HCT116 (cell line): ENCODE results near the gene IRF9. TPM values are rescaled to one million over a fixed set of nuclear protein-coding genes. Genes with fewer than 3 reads are reported as not detected.

Source experiments
- ATAC-seq: fragments of 200-7000 bp; cut with Tn5 transposase; 2 replicates; pipeline ENCODE4 v1.9.1; 2020; ENCODE audit warnings: mild to moderate bottlenecking, moderate library complexity
- BruUV-seq: library from RNA; stranded (reverse); fragments of 400-500 nt; replicated peaks from 2 replicates; lab custom pipeline; 2021; lab: Mats Ljungman, UMichigan
- CTCF ChIA-PET: fragments of 300-600 bp; sonication (Branson Sonifier 250); formaldehyde crosslinking; loops from one replicate; lab custom pipeline; 2021; ENCODE audit warnings: antibody characterized with exemption; lab: Charles Lee
- POLR2A ChIA-PET: fragments of 300-600, 350-600 bp; sonication (Branson Sonifier 250); formaldehyde crosslinking; loops from one replicate; lab custom pipeline; 2021; ENCODE audit warnings: antibody characterized with exemption; lab: Charles Lee
- RAD21 ChIA-PET, 2 experiments: fragments of 300-600 bp; sonication (Branson Sonifier 250); formaldehyde crosslinking; loops; one replicate each; lab custom pipeline; 2023; ENCODE audit warnings: low total read pairs in 2 of 2; ENCODE audit not compliant: uncharacterized antibody in 2 of 2, unreplicated experiment in 2 of 2, low non-redundant PET in 1 of 2; lab: Charles Lee
- DNase-seq: peaks from one replicate; pipeline ENCODE4 v3.0.0-alpha.2; 2010; ENCODE audit warnings: low read depth, low spot score
- H2AFZ ChIP-seq: fragments of 200-600 bp; shearing (Covaris generic), sonication (generic); 2 replicates; pipeline ENCODE4 v1.6.1; 2017; ENCODE audit warnings: low read depth, mixed run types, mixed read lengths, antibody characterized with exemption, low read length; ENCODE audit not compliant: poor library complexity, severe bottlenecking
- H3K27ac ChIP-seq: 2 replicates; pipeline ENCODE4 v1.5.1; 2012; ENCODE audit warnings: low read depth, low read length
- H3K27me3 ChIP-seq: fragments of 200-600 bp; sonication (generic); 2 replicates; pipeline ENCODE4 v1.6.1; 2016; ENCODE audit warnings: mixed run types, low read length, mixed read lengths; ENCODE audit not compliant: insufficient read depth
- H3K36me3 ChIP-seq, 2 experiments: fragments of 200-500 bp in 1 of 2; fragments of 200-600 bp in 1 of 2; sonication (Bioruptor generic) in 1 of 2; sonication (generic) in 1 of 2; 2 replicates each; pipeline versions ENCODE4 v1.5.1 to v1.6.1; 2014 to 2016; ENCODE audit warnings: low read length in 2 of 2, inconsistent platforms in 1 of 2, mixed read lengths in 1 of 2, mixed run types in 1 of 2; ENCODE audit not compliant: insufficient read depth in 2 of 2, control insufficient read depth in 1 of 2
- H3K4me1 ChIP-seq, 2 experiments: fragments of 200-600 bp in 1 of 2; sonication (generic) in 1 of 2; 2 replicates each; pipeline versions ENCODE4 v1.5.1 to v1.6.1; 2012 to 2017; ENCODE audit warnings: low read length in 2 of 2, inconsistent platforms in 1 of 2, mild to moderate bottlenecking in 1 of 2, mixed read lengths in 1 of 2, mixed run types in 1 of 2, moderate library complexity in 1 of 2; ENCODE audit not compliant: insufficient read depth in 2 of 2, control insufficient read depth in 1 of 2
- H3K4me2 ChIP-seq: fragments of 200-600 bp; sonication (generic); 2 replicates; pipeline ENCODE4 v1.6.1; 2017; ENCODE audit warnings: mixed run types, low read length, mixed read lengths
- H3K4me3 ChIP-seq, 2 experiments: fragments of 200-600 bp in 1 of 2; sonication (generic) in 1 of 2; replicated peaks in 1 of 2; 2 replicates each; pipeline ENCODE4 v1.5.1; 2011 to 2016; ENCODE audit warnings: low read length in 2 of 2, control low read depth in 1 of 2, low read depth in 1 of 2, mild to moderate bottlenecking in 1 of 2, mixed read lengths in 1 of 2, mixed run types in 1 of 2
- H3K79me2 ChIP-seq: fragments of 200-600 bp; sonication (generic); 2 replicates; pipeline ENCODE4 v1.6.1; 2017; ENCODE audit warnings: mild to moderate bottlenecking, mixed run types, low read length, moderate library complexity, mixed read lengths; ENCODE audit not compliant: insufficient read depth
- H3K9ac ChIP-seq: fragments of 200-600 bp; sonication (generic); 2 replicates; pipeline ENCODE4 v1.6.1; 2016; ENCODE audit warnings: low read length, mixed read lengths
- H3K9me2 ChIP-seq: fragments of 200-600 bp; sonication (generic), shearing (Covaris generic); 2 replicates; pipeline ENCODE4 v1.6.1; 2017; ENCODE audit warnings: mixed run types, mild to moderate bottlenecking, moderate library complexity; ENCODE audit not compliant: insufficient read depth
- H3K9me3 ChIP-seq, 2 experiments: fragments of 200-500 bp in 1 of 2; fragments of 200-600 bp in 1 of 2; sonication (Bioruptor generic) in 1 of 2; sonication (generic) in 1 of 2; 2 replicates each; pipeline ENCODE4 v1.6.1; 2014 to 2017; ENCODE audit warnings: low read length in 2 of 2, mixed read lengths in 2 of 2, inconsistent platforms in 1 of 2, low read depth in 1 of 2, mild to moderate bottlenecking in 1 of 2, mixed run types in 1 of 2, moderate library complexity in 1 of 2; ENCODE audit not compliant: control insufficient read depth in 1 of 2, insufficient read depth in 1 of 2
- H4K20me1 ChIP-seq: fragments of 200-600 bp; sonication (generic), shearing (Covaris generic); 2 replicates; pipeline ENCODE4 v1.6.1; 2017; ENCODE audit warnings: mixed run types, mild to moderate bottlenecking, moderate library complexity; ENCODE audit not compliant: insufficient read depth
- ATF3 ChIP-seq: IDR thresholded peaks from 2 replicates; pipeline ENCODE4 v1.6.1; 2012
- CBX3 ChIP-seq: IDR thresholded peaks from 2 replicates; pipeline ENCODE4 v1.6.1; 2012; ENCODE audit warnings: low read depth
- CEBPB ChIP-seq: IDR thresholded peaks from 2 replicates; pipeline ENCODE4 v1.6.1; 2012; ENCODE audit warnings: low read depth
- EGR1 ChIP-seq: IDR thresholded peaks from 2 replicates; pipeline ENCODE4 v1.6.1; 2012; ENCODE audit warnings: low read depth
- EZH2 ChIP-seq: fragments of 200-600 bp; sonication (generic); IDR thresholded peaks from 2 replicates; pipeline ENCODE4 v1.6.1; 2017; ENCODE audit warnings: antibody characterized with exemption, mixed run types
- FOSL1 ChIP-seq: IDR thresholded peaks from 2 replicates; pipeline ENCODE4 v1.6.1; 2012; ENCODE audit warnings: low read depth
- POLR2AphosphoS5 ChIP-seq: IDR thresholded peaks from 2 replicates; pipeline ENCODE4 v1.6.1; 2011; ENCODE audit warnings: mild to moderate bottlenecking, low read depth, low read length, moderate library complexity
- RAD21 ChIP-seq: IDR thresholded peaks from 2 replicates; pipeline ENCODE4 v1.6.1; 2012; ENCODE audit warnings: low read depth, mild to moderate bottlenecking
- SIN3A ChIP-seq: IDR thresholded peaks from 2 replicates; pipeline ENCODE4 v1.6.1; 2012; ENCODE audit warnings: low read depth
- SRF ChIP-seq: IDR thresholded peaks from 2 replicates; pipeline ENCODE4 v1.6.1; 2012; ENCODE audit warnings: low read depth
- TCF7L2 ChIP-seq: IDR thresholded peaks from 2 replicates; pipeline ENCODE4 v1.7.0; 2011; ENCODE audit warnings: borderline replicate concordance, inconsistent platforms; ENCODE audit not compliant: insufficient read depth, insufficient read length; ENCODE audit errors: extremely low read depth
- YY1 ChIP-seq: IDR thresholded peaks from 2 replicates; pipeline ENCODE4 v1.6.1; 2011; ENCODE audit warnings: low read length, low read depth, moderate library complexity, mild to moderate bottlenecking; ENCODE audit not compliant: insufficient replicate concordance; ENCODE audit errors: extremely low read depth
- ZBTB33 ChIP-seq: IDR thresholded peaks from 2 replicates; pipeline ENCODE4 v1.6.1; 2011; ENCODE audit warnings: mild to moderate bottlenecking, low read length, moderate library complexity; ENCODE audit not compliant: insufficient replicate concordance; ENCODE audit errors: extremely low read depth
- ZFX ChIP-seq: fragments of 450-650 bp; IDR thresholded peaks from 2 replicates; pipeline ENCODE4 v1.6.1; 2017
- intact Hi-C: fragments of 100-400 bp; cut with micrococcal nuclease; formaldehyde crosslinking; loops from 2 replicates; pipeline ENCODE4 v1.10.0; 2022
- total RNA-seq: library from RNA; stranded (reverse); gene quantifications from one replicate; pipeline ENCODE4 v1.2.1, GENCODE V29; 2021; ENCODE audit not compliant: unreplicated experiment

IRF9 gene
- total RNA-seq, 1 experiment from 2014 or later: 21.7 TPM

GRCh38 chr14:24176599-24176998 is 15.5 kb downstream of the IRF9 start:
- ChIA-PET RAD21 (no interaction called here), POLR2A (no interaction called here), CTCF (no interaction called here)
- no peaks in the 10 kb centered on the region for H3K79me2 ChIP-seq
- no peak overlapping the region for H3K27ac ChIP-seq
- H3K4me2 ChIP-seq: no peak overlapping the region
- H3K9me3 ChIP-seq: no peaks in the 10 kb centered on the region
- ATAC-seq (no peak), DNase-seq (no peak)
- intact Hi-C loops: no loop called here
- H3K4me3 ChIP-seq: no peak overlapping the region
- no peak overlapping the region for H3K9ac ChIP-seq
- no peak overlapping the region for H2AFZ ChIP-seq
- H3K4me1 ChIP-seq: no peaks in the 10 kb centered on the region
- H4K20me1 ChIP-seq: no peaks in the 10 kb centered on the region
- no TSS peak for BruUV-seq
- H3K27me3 ChIP-seq: no peaks in the 10 kb centered on the region
- peaks cover 16 to 21% of the 10 kb centered on the region in 2 experiments; a peak in 3 of 4 replicates for H3K36me3 ChIP-seq
- TF ChIP-seq ATF3 (no peak), EGR1 (no peak), FOSL1 (no peak)
- H3K9me2 ChIP-seq: no peaks in the 10 kb centered on the region

- H3K4me1 ChIP-seq: no peaks in the 10 kb centered on the region
- no peak overlapping the region for H3K9ac ChIP-seq
- no peak for TF ChIP-seq EZH2
- no peak for TF ChIP-seq POLR2AphosphoS5
- no peak for TF ChIP-seq ZFX
- no peak for TF ChIP-seq ATF3
- TF ChIP-seq SRF: no peak
- TF ChIP-seq ZBTB33: no peak
- no peak for TF ChIP-seq SIN3A
- TF ChIP-seq RAD21: no peak
- TF ChIP-seq TCF7L2: no peak
- TF ChIP-seq YY1: no peak
- TF ChIP-seq CBX3: no peak
- TF ChIP-seq FOSL1: no peak
- TF ChIP-seq CEBPB: no peak
- TF ChIP-seq, all 23 proteins: peak for 0
- POLR2A ChIA-PET: no interaction called here
- no peaks in the 10 kb centered on the region for H3K79me2 ChIP-seq
- no peak overlapping the region for H2AFZ ChIP-seq
- no peaks in the 10 kb centered on the region for H3K9me2 ChIP-seq
- H3K9me3 ChIP-seq: no peaks in the 10 kb centered on the region
- H4K20me1 ChIP-seq: no peaks in the 10 kb centered on the region
- intact Hi-C loops: no loop called here
- no peak overlapping the region for H3K27ac ChIP-seq
- no peak overlapping the region for H3K4me3 ChIP-seq
- H3K36me3 ChIP-seq: peaks cover 16 to 21% of the 10 kb centered on the region in 2 experiments; a peak in 3 of 4 replicates
- RAD21 ChIA-PET: no interaction called here
- no peaks in the 10 kb centered on the region for H3K27me3 ChIP-seq
- no TSS peak for BruUV-seq
- no peak overlapping the region for H3K4me2 ChIP-seq
- no peak for DNase-seq
- ATAC-seq: 0 out of 2 replicates have a peak, but pooled peaks have one; percentile 5
- CTCF ChIA-PET: no interaction called here
Observed at GRCh38 chr14:24177041-24177825, 16.2 kb downstream of the IRF9 start.
